Ovary (tissue), 10 donors: ENCODE data around the gene TAS2R1. TPM values are rescaled to one million over a fixed set of nuclear protein-coding genes. Genes with fewer than 3 reads are reported as not detected.

ENCODE experiments used
- DNase-seq, 5 donors: peaks; one replicate each; pipeline ENCODE4 v3.0.0-alpha.2; 2019 to 2020
- H3K27ac ChIP-seq, 2 donors: fragments of 200-600 bp; one replicate each; pipeline versions ENCODE4 v1.5.1 to v1.8.0; 2019 to 2022
- H3K27me3 ChIP-seq: fragments of 200-600 bp; one replicate; pipeline ENCODE4 v1.8.0; 2022
- H3K36me3 ChIP-seq: fragments of 200-600 bp; sonication (generic); one replicate; pipeline ENCODE4 v1.5.1; 2019
- H3K4me1 ChIP-seq: one replicate; pipeline ENCODE4 v1.8.1; 2013; ENCODE audit warnings: mild to moderate bottlenecking, moderate library complexity; ENCODE audit not compliant: insufficient read depth
- H3K4me3 ChIP-seq: fragments of 200-600 bp; sonication (generic); one replicate; pipeline ENCODE4 v1.5.1; 2017
- H3K9me3 ChIP-seq, 2 donors: fragments of 200-600 bp in 1 of 2; sonication (generic) in 1 of 2; one replicate each; pipeline versions ENCODE4 v1.5.1 to v1.8.1; 2013 to 2019; ENCODE audit warnings: mild to moderate bottlenecking in 1 of 2, moderate library complexity in 1 of 2
- CTCF ChIP-seq, 3 donors: fragments of 450-650 bp in 2 of 3; fragments of 200-600 bp in 1 of 3; IDR thresholded peaks; one replicate each; pipeline versions ENCODE4 v1.5.1 to v1.8.0; 2016 to 2022; ENCODE audit warnings: antibody characterized with exemption in 3 of 3, mild to moderate bottlenecking in 1 of 3
- EP300 ChIP-seq: sonication (generic); formaldehyde crosslinking; IDR thresholded peaks from one replicate; pipeline ENCODE4 v1.6.1; 2017; ENCODE audit warnings: antibody characterized with exemption
- POLR2A ChIP-seq: fragments of 450-650 bp; IDR thresholded peaks from one replicate; pipeline ENCODE4 v1.6.1; 2017; ENCODE audit warnings: antibody characterized with exemption, mild to moderate bottlenecking, moderate library complexity
- WGBS, 3 donors: extraction: QIAGEN DNeasy Blood & Tissue Kit in 1 of 3; methylation state at CpG; one replicate each; pipeline versions ENCODE4 v1.1.5 to v1.1.7; 2013 to 2017; 5-methylcytosine and 5-hydroxymethylcytosine counted together
- intact Hi-C, 4 donors: fragments of 100-400 bp; cut with DNase I; formaldehyde crosslinking; loops; one replicate each; pipeline versions ENCODE4 v1.11.0 to v1.15.1; 2022 to 2023
- long read RNA-seq, 3 donors: library from polyadenylated mRNA in 2 of 3; unstranded in 2 of 3; transcript quantifications; one replicate each; pipeline ENCODE4 v2.0.0 and lab custom pipeline, GENCODE V29; 2021 to 2026
- polyA plus RNA-seq, 2 donors: library from polyadenylated mRNA; stranded (reverse); fragments of 200-250 nt in 1 of 2; fragments of 350-450 nt in 1 of 2; fragmentation: Illumina TruSeq in 1 of 2; extraction: RNeasy Lipid Tissue Mini Kit (QIAGEN cat#74804) in 1 of 2; gene quantifications; one replicate each; pipeline ENCODE4 v1.2.3, GENCODE V29; 2013 to 2014
- total RNA-seq, 7 donors: library from RNA; depleted of rRNA in 2 of 7; stranded (reverse); fragments of >200 nt in 2 of 7; fragmentation: NEBNext Ultra II Directional in 3 of 7; extraction: Animal tissue kit (Norgen Biotek cat#: 25700) in 3 of 7; gene quantifications; one replicate each; pipeline versions ENCODE4 v1.1.0 to v1.2.4, GENCODE V29; 2016 to 2023
- donor health status: DM: no; HTN: no; CAD: no; lungs with moderate emphysema.
- donor health status: DM: no; HTN: no; CAD: no.
- donor health status: Bipolar disorder and iron deficiency.
- donor health status: DM: yes; HTN: yes; CAD: no.
- donor health status: DM: no; HTN: no; CAD: no.
- donor health status: DM: yes; HTN: yes; CAD: no.

TAS2R1 gene
- total RNA-seq (not detected), polyA plus RNA-seq (not detected)
- long read RNA-seq, donor 1 = 0 reads
- long read RNA-seq, donor 2 = 0 reads
- long read RNA-seq, donor 3 = 0 reads

GRCh38 chr5:9630251-9630650 lies at the start of gene TAS2R1:
Gene TAS2R1 (minus strand): TSS chr5:9630351. CDS start chr5:9630032, 319 bp downstream.
- Histone ChIP-seq H3K4me1 (no peaks in the 10 kb centered on the region), H3K27me3 (no peaks in the 10 kb centered on the region), H3K36me3 (no peaks in the 10 kb centered on the region), H3K9me3 (no peaks in the 10 kb centered on the region), H3K4me3 (no peak within 1 kb of the TSS), H3K27ac (no peak within 1 kb of the TSS)
- intact Hi-C loops = no loop called here
- DNase-seq = no peak
- 84 to 93% (median 90%) methylated on average over 1 of the region's 1 CpG for WGBS, 3 donors
- no peak for TF ChIP-seq POLR2A
- no peak for TF ChIP-seq CTCF (IDR thresholded peaks at IDR 0.05)
- TF ChIP-seq EP300 = no peak

GRCh38 chr5:9670371-9670770 lies 40.2 kb upstream of the TAS2R1 start:
- intact Hi-C loops = no loop called here
- no peaks in the 10 kb centered on the region for H3K4me1 ChIP-seq
- WGBS, 3 donors = 0 to 28% (median 0%) methylated on average over 1 of the region's 1 CpG

GRCh38 chr5:9667906-9668305 lies 37.8 kb upstream of the TAS2R1 start:
- no peak overlapping the region for H3K4me3 ChIP-seq
- intact Hi-C loops = no loop called here
- H3K4me1 ChIP-seq = no peaks in the 10 kb centered on the region
- no peak for DNase-seq
- TF ChIP-seq CTCF (IDR thresholded peaks at IDR 0.05) (no peak), EP300 (no peak), POLR2A (no peak)
- H3K27ac ChIP-seq = no peak overlapping the region
- WGBS, 3 donors = 61 to 72% (median 66%) methylated on average over 2 of the region's 2 CpGs
- no peaks in the 10 kb centered on the region for H3K36me3 ChIP-seq
- H3K27me3 ChIP-seq = no peaks in the 10 kb centered on the region
- no peaks in the 10 kb centered on the region for H3K9me3 ChIP-seq

More at GRCh38 chr5:9670371-9670770, 40.2 kb upstream of the TAS2R1 start:
- H3K27ac ChIP-seq = no peak overlapping the region
- H3K36me3 ChIP-seq = no peaks in the 10 kb centered on the region
- no peaks in the 10 kb centered on the region for H3K27me3 ChIP-seq
- no peak overlapping the region for H3K4me3 ChIP-seq
- no peak for DNase-seq
- TF ChIP-seq EP300 (no peak), CTCF (IDR thresholded peaks at IDR 0.05) (no peak), POLR2A (no peak)
- H3K9me3 ChIP-seq = no peaks in the 10 kb centered on the region

GRCh38 chr5:9663891-9664290 lies 33.7 kb upstream of the TAS2R1 start:
- intact Hi-C loops = no loop called here

More at GRCh38 chr5:9663891-9664290, 33.7 kb upstream of the TAS2R1 start:
- TF ChIP-seq POLR2A (no peak), EP300 (no peak), CTCF (IDR thresholded peaks at IDR 0.05) (no peak)
- H3K4me1 ChIP-seq = no peaks in the 10 kb centered on the region
- no peak overlapping the region for H3K27ac ChIP-seq
- no peaks in the 10 kb centered on the region for H3K36me3 ChIP-seq
- no peak for DNase-seq
- H3K4me3 ChIP-seq = no peak overlapping the region
- 76 to 84% (median 82%) methylated on average over 6 of the region's 6 CpGs for WGBS, 3 donors
- no peaks in the 10 kb centered on the region for H3K9me3 ChIP-seq
- H3K27me3 ChIP-seq = no peaks in the 10 kb centered on the region
